ENCODE results near the gene NSUN4. TPM values are rescaled to one million over a fixed set of nuclear protein-coding genes. Genes with fewer than 3 reads are reported as not detected.

Gene NSUN4
- polyA plus RNA-seq, 3 donors = 8.5 to 12.8 (median 10.4) TPM

DNA sequence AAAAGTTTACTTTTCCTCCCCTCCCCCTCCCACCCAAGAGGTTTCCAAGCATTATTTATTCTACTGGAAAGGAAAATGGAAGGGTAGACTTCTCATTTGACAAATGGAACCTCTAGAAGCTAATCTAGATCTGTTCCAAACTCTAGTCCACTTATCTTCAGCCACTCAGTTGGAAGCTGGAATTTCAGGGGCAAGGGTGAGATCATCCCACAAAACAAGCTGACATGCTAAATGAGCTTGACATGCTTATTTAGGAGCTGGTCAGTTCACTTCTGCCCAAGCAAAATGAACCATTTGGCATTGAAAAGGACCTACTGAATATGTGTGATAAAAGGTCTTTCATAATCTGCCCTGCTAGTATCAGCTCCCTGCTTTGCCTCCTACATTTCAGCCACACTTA is 42.2 kb upstream of the NSUN4 start:
- no peak overlapping the region for H3K9ac ChIP-seq (ENCODE audit: insufficient read depth, low read length, poor library complexity, severe bottlenecking)
- H2AFZ ChIP-seq (ENCODE audit: insufficient read depth, low read depth, low read length, poor library complexity, severe bottlenecking) = no peak overlapping the region
- Mint-ChIP-seq H3K27ac (no peak overlapping the region), H3K9me3 (no peaks in the 10 kb centered on the region), H3K4me1 (peaks cover 21% of the 10 kb centered on the region), H3K36me3 (peaks cover 34 to 49% of the 10 kb centered on the region in 2 donors), H3K27me3 (ENCODE audit: low read depth in 3 of 3) (peaks cover 0 to 2% (median 0%) of the 10 kb centered on the region in 3 donors), H3K4me3 (no peak overlapping the region)
- no peaks in the 10 kb centered on the region for H3K9me3 ChIP-seq (replicated peaks in 1 of 2; ENCODE audit: control insufficient read depth in 1 of 2, insufficient read depth in 1 of 2, low read length in 2 of 2)
- no peak for DNase-seq
- H4K20me1 ChIP-seq (ENCODE audit: insufficient read depth, low read length) = peaks cover 27% of the 10 kb centered on the region
- TF ChIP-seq, protein P1, sequence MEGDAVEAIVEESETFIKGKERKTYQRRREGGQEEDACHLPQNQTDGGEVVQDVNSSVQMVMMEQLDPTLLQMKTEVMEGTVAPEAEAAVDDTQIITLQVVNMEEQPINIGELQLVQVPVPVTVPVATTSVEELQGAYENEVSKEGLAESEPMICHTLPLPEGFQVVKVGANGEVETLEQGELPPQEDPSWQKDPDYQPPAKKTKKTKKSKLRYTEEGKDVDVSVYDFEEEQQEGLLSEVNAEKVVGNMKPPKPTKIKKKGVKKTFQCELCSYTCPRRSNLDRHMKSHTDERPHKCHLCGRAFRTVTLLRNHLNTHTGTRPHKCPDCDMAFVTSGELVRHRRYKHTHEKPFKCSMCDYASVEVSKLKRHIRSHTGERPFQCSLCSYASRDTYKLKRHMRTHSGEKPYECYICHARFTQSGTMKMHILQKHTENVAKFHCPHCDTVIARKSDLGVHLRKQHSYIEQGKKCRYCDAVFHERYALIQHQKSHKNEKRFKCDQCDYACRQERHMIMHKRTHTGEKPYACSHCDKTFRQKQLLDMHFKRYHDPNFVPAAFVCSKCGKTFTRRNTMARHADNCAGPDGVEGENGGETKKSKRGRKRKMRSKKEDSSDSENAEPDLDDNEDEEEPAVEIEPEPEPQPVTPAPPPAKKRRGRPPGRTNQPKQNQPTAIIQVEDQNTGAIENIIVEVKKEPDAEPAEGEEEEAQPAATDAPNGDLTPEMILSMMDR (IDR thresholded peaks at IDR 0.05) = no peak
- H3K36me3 ChIP-seq (replicated peaks in 1 of 2; ENCODE audit: control insufficient read depth in 1 of 2, insufficient read depth in 2 of 2, low read length in 2 of 2) = peaks cover 30 to 53% of the 10 kb centered on the region in 2 donors
- peaks cover 56% of the 10 kb centered on the region for H3K79me2 ChIP-seq (ENCODE audit: insufficient read depth, low read length)
- peaks cover 15 to 22% of the 10 kb centered on the region in 2 donors for H3K4me1 ChIP-seq (ENCODE audit: control insufficient read depth in 1 of 2, insufficient read depth in 2 of 2, low read length in 2 of 2)
- no peaks in the 10 kb centered on the region for H3K27me3 ChIP-seq (ENCODE audit: control insufficient read depth in 2 of 2, insufficient read depth in 2 of 2, low read length in 2 of 2)
- H3K4me3 ChIP-seq (replicated peaks in 1 of 3; ENCODE audit: low read depth in 2 of 3, low read length in 3 of 3) = no peak overlapping the region
- H3K27ac ChIP-seq (ENCODE audit: low read depth in 1 of 2, low read length in 2 of 2) = no peak overlapping the region
- intact Hi-C loops (cut with micrococcal nuclease) = no loop called here
- H3K4me2 ChIP-seq (replicated peaks; ENCODE audit: extremely low read depth, low read length, poor library complexity, severe bottlenecking) = no peak overlapping the region

DNA sequence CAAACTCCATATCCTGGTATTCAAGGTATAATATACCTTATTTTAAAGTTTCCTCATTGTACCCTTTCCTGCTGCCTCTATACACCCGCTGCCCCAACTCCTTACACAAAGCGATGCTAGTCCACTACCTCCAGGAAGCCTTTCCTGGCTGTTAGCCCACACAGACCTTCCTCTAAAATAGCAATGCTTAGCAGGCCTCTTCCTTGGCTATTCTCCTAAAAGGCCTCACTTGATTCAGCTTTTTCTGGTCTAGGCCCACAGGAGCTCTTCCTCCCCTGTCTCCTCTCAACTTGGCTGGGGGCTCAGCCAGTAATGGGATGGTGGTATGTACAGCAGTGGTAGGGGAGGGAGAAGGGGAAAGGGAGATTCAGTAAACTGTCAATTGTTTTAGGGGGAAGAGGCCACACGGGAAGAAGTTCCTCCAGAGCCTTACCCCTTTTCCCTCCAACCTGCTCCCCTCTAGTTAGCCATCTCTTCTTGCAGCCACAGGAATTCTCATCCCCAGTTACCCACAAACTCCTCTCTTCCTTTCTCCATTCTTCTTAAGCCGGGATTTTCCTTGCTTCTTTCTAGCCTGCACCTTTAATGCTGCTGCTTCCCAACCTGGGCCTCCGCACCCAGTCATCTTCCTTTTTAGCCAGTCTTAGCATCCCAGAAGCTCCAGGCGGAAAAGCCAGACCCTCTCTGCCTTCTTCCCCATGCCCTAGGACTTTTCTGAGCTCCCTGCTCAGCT is 39.8 kb upstream of the NSUN4 start:
- DNase-seq = no peak
- Histone ChIP-seq H3K4me2 (replicated peaks; ENCODE audit: extremely low read depth, low read length, poor library complexity, severe bottlenecking) (peak overlapping the region; percentile 99), H3K4me1 (ENCODE audit: control insufficient read depth in 1 of 2, insufficient read depth in 2 of 2, low read length in 2 of 2) (peaks cover 27 to 35% of the 10 kb centered on the region in 2 donors), H3K27me3 (ENCODE audit: control insufficient read depth in 2 of 2, insufficient read depth in 2 of 2, low read length in 2 of 2) (no peaks in the 10 kb centered on the region), H3K36me3 (replicated peaks in 1 of 2; ENCODE audit: control insufficient read depth in 1 of 2, insufficient read depth in 2 of 2, low read length in 2 of 2) (peaks cover 20 to 28% of the 10 kb centered on the region in 2 donors), H3K4me3 (replicated peaks in 1 of 3; ENCODE audit: low read depth in 2 of 3, low read length in 3 of 3) (peak overlapping the region in 2 of 3 experiments; percentile 97 to 99), H4K20me1 (ENCODE audit: insufficient read depth, low read length) (peaks cover 33% of the 10 kb centered on the region), H3K9me3 (replicated peaks in 1 of 2; ENCODE audit: control insufficient read depth in 1 of 2, insufficient read depth in 1 of 2, low read length in 2 of 2) (no peaks in the 10 kb centered on the region), H3K9ac (ENCODE audit: insufficient read depth, low read length, poor library complexity, severe bottlenecking) (peak overlapping the region; percentile 97), H2AFZ (ENCODE audit: insufficient read depth, low read depth, low read length, poor library complexity, severe bottlenecking) (peak overlapping the region; percentile 95), H3K79me2 (ENCODE audit: insufficient read depth, low read length) (peaks cover 79% of the 10 kb centered on the region), H3K27ac (ENCODE audit: low read depth in 1 of 2, low read length in 2 of 2) (peak overlapping the region; percentile 88 to 94)
- intact Hi-C loops (cut with micrococcal nuclease) = loop anchor here in 1 of 2 donors (5.0 kb wide), 2 partner anchors 41 to 54 kb away; partner anchors contain the start of genes NSUN4 and RAD54L
- 42% methylated on average over 5 of the region's 6 CpGs for WGBS (ENCODE audit: insufficient coverage)
- Mint-ChIP-seq H3K9me3 (no peaks in the 10 kb centered on the region), H3K27me3 (ENCODE audit: low read depth in 3 of 3) (peaks cover 0 to 2% (median 0%) of the 10 kb centered on the region in 3 donors), H3K36me3 (peaks cover 21 to 26% of the 10 kb centered on the region in 2 donors), H3K27ac (peak overlapping the region; percentile 51 to 99 (median 95)), H3K4me1 (peaks cover 34% of the 10 kb centered on the region), H3K4me3 (peak overlapping the region; percentile 97 to 99)
- TF ChIP-seq, protein P1 (IDR thresholded peaks at IDR 0.05) = no peak
